ENCODE measurements around the gene CPS1. TPM values are rescaled to one million over a fixed set of nuclear protein-coding genes. Genes with fewer than 3 reads are reported as not detected.

The CPS1 gene
- total RNA-seq, 1 donor from 2014 or later: 4.9 TPM

- H3K36me3 ChIP-seq: no peaks in the 10 kb centered on the region
Observed at GRCh38 chr2:210599476-210599875, 43.1 kb downstream of the CPS1 start.

GRCh38 chr2:210604666-210605065 is 48.3 kb downstream of the CPS1 start:
- no peaks in the 10 kb centered on the region for H3K27me3 ChIP-seq (ENCODE audit: low read depth)
- no peaks in the 10 kb centered on the region for H3K36me3 ChIP-seq
- no peaks in the 10 kb centered on the region for H3K9me3 ChIP-seq (replicated peaks)
- intact Hi-C loops (cut with micrococcal nuclease): no loop called here
- no peak overlapping the region for H3K4me3 ChIP-seq
- no peak for DNase-seq
- no peak overlapping the region for H3K27ac ChIP-seq (replicated peaks)
- no peaks in the 10 kb centered on the region for H3K4me1 ChIP-seq
- no peak for TF ChIP-seq CTCF (IDR thresholded peaks at IDR 0.05; ENCODE audit: borderline replicate concordance)

More at GRCh38 chr2:210599476-210599875, 43.1 kb downstream of the CPS1 start:
- DNase-seq: no peak
- TF ChIP-seq CTCF (IDR thresholded peaks at IDR 0.05; ENCODE audit: borderline replicate concordance): no peak
- Histone ChIP-seq H3K4me3 (no peak overlapping the region), H3K4me1 (no peaks in the 10 kb centered on the region), H3K27me3 (ENCODE audit: low read depth) (no peaks in the 10 kb centered on the region), H3K9me3 (replicated peaks) (peaks cover 12% of the 10 kb centered on the region), H3K27ac (replicated peaks) (no peak overlapping the region)
- intact Hi-C loops (cut with micrococcal nuclease): no loop called here

GRCh38 chr2:210606001-210606400 is 49.6 kb downstream of the CPS1 start:
- no peaks in the 10 kb centered on the region for H3K9me3 ChIP-seq (replicated peaks)
- intact Hi-C loops (cut with micrococcal nuclease): no loop called here
- TF ChIP-seq CTCF (IDR thresholded peaks at IDR 0.05; ENCODE audit: borderline replicate concordance): no peak
- no peak for DNase-seq
- no peak overlapping the region for H3K4me3 ChIP-seq
- H3K27ac ChIP-seq (replicated peaks): no peak overlapping the region
- no peaks in the 10 kb centered on the region for H3K27me3 ChIP-seq (ENCODE audit: low read depth)
- no peaks in the 10 kb centered on the region for H3K4me1 ChIP-seq
- no peaks in the 10 kb centered on the region for H3K36me3 ChIP-seq

GRCh38 chr2:210611466-210611865 is 55.1 kb downstream of the CPS1 start:
- Histone ChIP-seq H3K36me3 (no peaks in the 10 kb centered on the region), H3K4me1 (no peaks in the 10 kb centered on the region), H3K27me3 (ENCODE audit: low read depth) (no peaks in the 10 kb centered on the region), H3K9me3 (replicated peaks) (no peaks in the 10 kb centered on the region), H3K4me3 (no peak overlapping the region), H3K27ac (replicated peaks) (no peak overlapping the region)
- no peak for TF ChIP-seq CTCF (IDR thresholded peaks at IDR 0.05; ENCODE audit: borderline replicate concordance)
- intact Hi-C loops (cut with micrococcal nuclease): no loop called here
- no peak for DNase-seq

GRCh38 chr2:210616074-210616473 is 59.7 kb downstream of the CPS1 start:
- no peaks in the 10 kb centered on the region for H3K9me3 ChIP-seq (replicated peaks)
- DNase-seq: no peak
- no peaks in the 10 kb centered on the region for H3K4me1 ChIP-seq
- H3K27ac ChIP-seq (replicated peaks): no peak overlapping the region
- TF ChIP-seq CTCF (IDR thresholded peaks at IDR 0.05; ENCODE audit: borderline replicate concordance): no peak
- no peaks in the 10 kb centered on the region for H3K27me3 ChIP-seq (ENCODE audit: low read depth)
- H3K4me3 ChIP-seq: no peak overlapping the region
- intact Hi-C loops (cut with micrococcal nuclease): no loop called here
- H3K36me3 ChIP-seq: no peaks in the 10 kb centered on the region

GRCh38 chr2:210617318-210617717 is 60.9 kb downstream of the CPS1 start:
- no peak for TF ChIP-seq CTCF (IDR thresholded peaks at IDR 0.05; ENCODE audit: borderline replicate concordance)
- no peak overlapping the region for H3K4me3 ChIP-seq
- no peaks in the 10 kb centered on the region for H3K27me3 ChIP-seq (ENCODE audit: low read depth)
- no peak overlapping the region for H3K27ac ChIP-seq (replicated peaks)
- no peaks in the 10 kb centered on the region for H3K4me1 ChIP-seq
- no peak for DNase-seq
- intact Hi-C loops (cut with micrococcal nuclease): no loop called here
- no peaks in the 10 kb centered on the region for H3K36me3 ChIP-seq
- H3K9me3 ChIP-seq (replicated peaks): no peaks in the 10 kb centered on the region

All from left ventricle myocardium inferior (tissue), 1 donor.